ENCODE results near the gene AANAT.

DNA sequence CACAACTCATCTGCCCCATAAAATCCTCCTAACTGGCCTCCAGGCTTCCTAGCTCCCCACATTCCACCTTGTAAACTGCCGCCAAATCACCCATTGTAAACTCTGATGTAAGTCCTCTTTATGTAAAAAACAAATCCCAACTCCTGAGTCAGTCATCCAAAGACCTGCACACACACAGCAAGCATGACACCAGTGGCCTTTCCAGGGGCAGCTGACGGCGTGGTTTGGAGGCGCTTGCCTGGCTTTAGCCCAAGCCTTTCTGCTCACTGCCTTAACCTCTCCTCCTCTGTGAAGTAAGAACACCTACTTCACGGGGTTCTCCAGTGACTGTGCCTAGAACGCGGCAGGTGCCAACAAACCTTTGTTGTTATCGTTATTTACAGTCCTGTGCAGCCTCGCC, 28.5 kb upstream of the AANAT start:
- TF ChIP-seq, protein P1, sequence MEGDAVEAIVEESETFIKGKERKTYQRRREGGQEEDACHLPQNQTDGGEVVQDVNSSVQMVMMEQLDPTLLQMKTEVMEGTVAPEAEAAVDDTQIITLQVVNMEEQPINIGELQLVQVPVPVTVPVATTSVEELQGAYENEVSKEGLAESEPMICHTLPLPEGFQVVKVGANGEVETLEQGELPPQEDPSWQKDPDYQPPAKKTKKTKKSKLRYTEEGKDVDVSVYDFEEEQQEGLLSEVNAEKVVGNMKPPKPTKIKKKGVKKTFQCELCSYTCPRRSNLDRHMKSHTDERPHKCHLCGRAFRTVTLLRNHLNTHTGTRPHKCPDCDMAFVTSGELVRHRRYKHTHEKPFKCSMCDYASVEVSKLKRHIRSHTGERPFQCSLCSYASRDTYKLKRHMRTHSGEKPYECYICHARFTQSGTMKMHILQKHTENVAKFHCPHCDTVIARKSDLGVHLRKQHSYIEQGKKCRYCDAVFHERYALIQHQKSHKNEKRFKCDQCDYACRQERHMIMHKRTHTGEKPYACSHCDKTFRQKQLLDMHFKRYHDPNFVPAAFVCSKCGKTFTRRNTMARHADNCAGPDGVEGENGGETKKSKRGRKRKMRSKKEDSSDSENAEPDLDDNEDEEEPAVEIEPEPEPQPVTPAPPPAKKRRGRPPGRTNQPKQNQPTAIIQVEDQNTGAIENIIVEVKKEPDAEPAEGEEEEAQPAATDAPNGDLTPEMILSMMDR (conservative IDR thresholded peaks at IDR 0.05): no peak
- TF ChIP-seq EZH2 (IDR thresholded peaks at IDR 0.05; ENCODE audit: low read depth): no peak

Measured in PC-9 (cell line).